HG02870 (cell line): Measurements from ENCODE around the gene AGTPBP1.

Experiments used
- ATAC-seq: cut with Tn5 transposase; IDR thresholded peaks from one replicate; pipeline ENCODE4 v1.9.1; 2021; ENCODE audit warnings: mild to moderate bottlenecking, moderate library complexity; ENCODE audit not compliant: unreplicated experiment

Gene AGTPBP1

DNA sequence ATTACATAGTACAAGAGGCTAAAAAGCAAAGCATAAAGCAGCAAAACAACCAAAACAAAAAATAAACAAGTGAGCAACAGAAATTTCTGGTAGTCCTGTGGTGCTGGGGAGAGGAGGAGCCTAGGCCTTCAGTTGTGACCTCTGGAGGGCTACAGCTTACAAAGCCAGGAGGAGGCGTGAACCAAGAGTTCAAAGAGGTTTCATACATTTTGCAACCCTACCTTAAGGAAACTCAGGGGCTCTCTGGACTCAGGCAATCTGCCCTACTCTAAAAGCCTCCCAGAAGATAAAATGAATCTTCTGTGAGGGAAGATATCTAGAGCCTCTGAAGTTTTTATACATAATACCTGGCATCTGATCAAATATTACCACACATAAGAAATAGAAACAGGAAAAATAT lies 187.4 kb downstream of the AGTPBP1 start:
- no peak for ATAC-seq

DNA sequence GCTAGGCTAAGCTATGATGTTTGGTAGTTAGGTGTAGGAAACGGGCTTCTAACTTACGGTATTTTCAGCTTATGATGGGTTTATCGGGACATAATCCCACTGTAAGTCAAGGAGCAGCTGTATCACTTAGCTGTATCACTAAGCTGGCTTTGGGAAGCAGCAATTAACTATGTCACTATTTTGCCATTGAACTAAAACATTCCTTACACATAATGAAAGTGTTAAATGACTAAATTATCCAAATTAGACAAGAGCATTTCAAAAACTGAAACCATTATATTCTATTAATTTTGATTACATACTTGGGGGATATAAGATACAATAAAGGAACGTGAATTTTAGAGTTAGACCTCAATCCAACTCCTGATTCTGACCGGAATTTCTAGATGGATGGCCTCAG lies 188.3 kb downstream of the AGTPBP1 start:
- ATAC-seq: no peak

DNA sequence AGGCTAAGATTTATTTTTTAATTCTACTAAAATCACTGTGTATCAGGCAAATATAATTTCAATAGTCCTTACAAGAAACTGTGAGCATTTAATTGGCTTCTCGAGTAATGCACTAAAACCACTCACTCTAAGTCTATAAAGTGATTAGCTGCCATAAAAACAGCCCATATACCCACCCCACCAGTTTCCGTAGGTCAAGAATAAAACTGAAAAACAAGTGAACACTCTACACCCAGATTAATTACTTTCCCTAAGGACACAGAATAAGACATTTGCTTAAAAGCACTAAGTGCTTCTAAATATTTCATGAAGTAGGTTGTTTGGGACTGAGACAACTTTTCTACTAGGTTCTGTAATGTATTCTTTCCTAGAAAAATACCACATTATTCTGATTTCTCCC lies 194.2 kb downstream of the AGTPBP1 start:
- no peak for ATAC-seq

DNA sequence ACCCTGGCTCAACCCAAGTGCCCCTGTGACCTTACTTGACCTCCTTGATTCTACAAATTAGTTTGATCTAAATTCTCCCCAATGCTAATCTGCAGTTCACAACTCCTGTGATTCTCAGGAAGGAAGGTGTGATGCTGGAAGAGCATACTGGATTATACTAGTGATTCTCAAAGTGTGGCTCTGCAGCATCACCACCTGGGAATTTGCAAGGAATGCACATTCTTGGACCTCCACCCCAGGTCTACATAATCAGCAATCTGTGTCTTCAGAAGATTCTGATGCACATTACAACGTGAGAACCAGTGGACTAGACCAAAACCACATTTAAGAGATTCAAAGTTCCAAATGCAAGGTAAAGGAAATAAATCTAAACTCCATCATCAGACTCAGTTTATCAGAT lies 198.6 kb downstream of the AGTPBP1 start:
- ATAC-seq: no peak

GRCh38 chr9:85541876-85542275 lies 199.9 kb downstream of the AGTPBP1 start:
- no peak for ATAC-seq

DNA sequence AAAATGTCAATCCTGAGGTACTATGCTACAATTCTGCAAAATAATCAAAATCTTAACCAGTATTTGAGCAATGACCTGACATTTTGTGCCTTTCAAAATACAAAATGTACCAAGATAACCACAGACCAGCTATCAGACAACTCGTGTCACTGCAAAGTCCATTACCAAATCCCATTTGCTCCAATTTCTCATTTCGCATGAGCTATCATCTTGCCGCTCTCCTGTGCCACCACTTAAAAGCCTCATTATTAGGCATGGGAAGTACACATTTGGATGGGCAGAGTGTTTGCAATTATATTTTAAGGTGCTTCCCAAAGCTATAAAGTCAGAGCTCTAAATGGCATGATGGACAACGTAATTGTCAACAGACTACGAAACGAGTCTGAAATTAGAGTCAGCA lies 205.2 kb downstream of the AGTPBP1 start:
- no peak for ATAC-seq

DNA sequence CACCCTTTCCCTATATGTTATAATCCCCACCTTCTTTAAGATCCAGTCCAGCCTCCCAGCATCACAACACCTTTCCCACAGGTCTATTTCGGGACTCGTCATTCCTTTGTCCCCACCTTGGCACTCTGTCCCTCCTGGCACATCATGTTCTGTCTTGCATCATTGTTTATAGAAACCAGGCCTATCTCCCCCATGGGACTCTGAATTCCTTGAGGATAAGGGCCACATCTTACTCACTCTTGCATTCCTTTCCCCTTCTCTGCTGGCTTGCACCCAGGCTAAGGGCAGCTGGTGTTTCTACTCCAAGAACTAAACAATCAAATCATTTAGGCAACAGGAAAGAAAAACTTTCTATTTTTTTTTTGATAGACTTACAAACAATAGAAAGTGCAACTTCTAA lies 205.7 kb downstream of the AGTPBP1 start:
- ATAC-seq: no peak

- no peak for ATAC-seq
These were observed 207.4 kb downstream of the AGTPBP1 start for GRCh38 chr9:85534340-85534739.

DNA sequence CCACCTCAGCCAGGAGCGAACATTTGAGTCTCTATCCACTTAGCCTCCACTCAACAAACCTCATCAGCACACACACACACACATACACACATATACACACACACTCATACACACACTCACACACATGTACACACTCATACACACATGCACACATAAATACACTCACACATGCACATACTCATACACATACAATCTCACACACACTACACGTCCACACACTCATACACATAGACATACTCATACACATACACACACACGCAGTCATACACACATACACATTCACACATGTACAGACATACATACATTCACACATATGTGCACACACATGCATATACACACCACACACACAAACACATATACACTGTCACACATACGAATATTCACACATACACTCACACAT lies 208.2 kb downstream of the AGTPBP1 start:
- ATAC-seq: no peak

- ATAC-seq: no peak
These were observed 211.0 kb downstream of the AGTPBP1 start for GRCh38 chr9:85530721-85531120.

- ATAC-seq: no peak
These were observed 213.1 kb downstream of the AGTPBP1 start for GRCh38 chr9:85528607-85529006.

- ATAC-seq: no peak
These were observed 213.6 kb downstream of the AGTPBP1 start for GRCh38 chr9:85528142-85528541.

DNA sequence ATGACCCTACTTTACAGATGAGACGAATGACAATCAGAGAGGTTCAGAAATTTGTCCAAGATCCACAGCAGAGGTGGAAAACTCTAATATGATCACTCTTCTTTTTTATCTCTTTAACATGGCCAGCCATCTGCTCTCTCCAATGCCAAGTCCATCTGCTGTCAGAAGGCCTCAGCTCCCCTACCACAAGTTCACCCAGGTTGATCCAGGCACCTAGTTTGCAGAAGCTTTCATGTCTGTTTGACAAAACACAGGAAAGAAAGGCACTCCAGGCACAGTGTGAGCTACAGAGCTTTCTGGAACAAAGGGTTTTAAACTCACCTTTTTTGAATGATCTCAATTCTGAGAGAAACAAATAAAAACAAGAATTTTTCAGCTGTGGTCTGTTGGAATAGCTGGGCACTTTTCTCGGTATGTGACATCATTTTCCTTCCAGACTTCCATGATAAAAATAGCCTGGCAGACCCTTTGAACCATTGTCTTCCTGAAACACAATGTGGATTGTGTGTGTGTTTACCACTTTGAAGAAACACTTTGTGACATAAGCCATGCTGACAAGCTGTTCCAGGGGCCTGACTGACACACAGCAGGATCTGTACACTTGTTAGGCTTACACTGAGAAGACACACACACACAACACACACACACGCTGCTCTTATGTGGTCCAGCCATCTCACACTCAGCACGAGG lies 214.3 kb downstream of the AGTPBP1 start:
- ATAC-seq: no peak

- no peak for ATAC-seq
These were observed 217.2 kb downstream of the AGTPBP1 start for GRCh38 chr9:85524531-85524930.

- no peak for ATAC-seq
These were observed 218.6 kb downstream of the AGTPBP1 start for GRCh38 chr9:85523202-85523601.

DNA sequence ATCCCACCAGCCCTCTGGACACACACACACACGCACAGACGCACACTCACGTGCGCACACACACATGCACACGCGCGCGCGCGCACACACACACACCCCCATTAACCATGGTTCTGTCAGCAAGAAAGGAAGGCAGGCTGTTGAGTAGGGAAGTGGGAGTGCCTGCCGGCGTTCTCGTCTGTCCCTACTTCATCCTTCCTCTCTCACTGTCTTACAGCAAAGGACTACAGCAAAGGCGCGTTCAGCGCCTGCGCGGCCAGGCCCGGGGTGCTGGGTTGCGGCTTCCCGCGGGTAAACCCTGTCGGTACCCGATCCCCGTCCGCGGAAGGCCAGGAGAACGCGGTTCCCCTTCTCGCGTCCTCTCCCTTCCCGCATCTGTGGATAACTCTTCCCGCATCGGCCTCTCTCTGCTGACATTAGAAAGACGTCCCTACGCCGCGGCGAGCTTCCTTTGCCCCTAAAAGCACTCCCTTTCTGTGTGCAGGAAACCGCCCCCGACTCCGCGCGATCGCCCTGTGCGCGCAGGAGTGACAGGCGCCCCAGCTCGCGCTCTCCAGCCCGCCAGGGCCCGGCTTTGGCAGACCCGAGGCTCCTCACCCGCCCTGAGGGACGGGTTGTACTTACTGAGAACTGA lies 219.2 kb downstream of the AGTPBP1 start:
- ATAC-seq: no peak

DNA sequence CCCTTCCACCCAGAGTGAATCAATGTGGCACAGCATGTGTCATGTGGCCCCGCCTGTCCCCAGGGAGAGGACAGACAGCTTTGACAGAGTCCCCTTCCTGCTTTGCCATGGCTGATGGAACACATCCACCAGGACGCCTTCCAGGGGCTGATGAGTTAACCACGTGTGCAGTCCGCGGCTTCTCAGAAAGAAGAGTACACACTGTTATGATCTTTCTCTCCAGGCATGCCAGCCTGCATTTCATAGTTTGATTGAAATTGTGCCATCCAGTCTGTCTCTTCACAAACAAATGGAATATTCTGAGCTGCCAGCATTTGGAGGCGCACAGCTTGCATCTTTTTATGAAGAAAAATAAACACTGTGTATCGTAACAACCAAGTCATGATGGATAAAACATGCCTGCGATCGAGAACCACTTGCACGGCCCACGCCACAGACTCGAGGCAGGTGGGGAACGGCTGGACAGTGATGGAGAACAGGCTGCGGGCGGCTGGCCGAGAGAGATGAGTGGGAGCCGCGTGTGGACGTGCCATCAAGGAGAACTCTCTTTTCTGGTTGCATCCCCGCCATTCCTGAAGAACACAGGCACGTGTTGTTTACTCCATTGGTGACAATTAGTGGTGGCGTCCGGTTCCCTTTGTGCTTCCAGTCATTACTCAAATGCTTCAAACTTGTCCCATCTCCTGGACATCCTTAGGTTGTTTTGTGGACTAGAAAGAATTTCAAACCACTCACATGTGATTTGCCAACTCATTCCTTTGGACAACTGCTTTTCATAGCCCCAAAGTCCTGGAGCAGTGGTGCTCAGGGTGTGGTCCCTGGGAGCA lies 220.2 kb downstream of the AGTPBP1 start:
- ATAC-seq: no peak

GRCh38 chr9:85516976-85517637 lies 224.6 kb downstream of the AGTPBP1 start:
- no peak for ATAC-seq

DNA sequence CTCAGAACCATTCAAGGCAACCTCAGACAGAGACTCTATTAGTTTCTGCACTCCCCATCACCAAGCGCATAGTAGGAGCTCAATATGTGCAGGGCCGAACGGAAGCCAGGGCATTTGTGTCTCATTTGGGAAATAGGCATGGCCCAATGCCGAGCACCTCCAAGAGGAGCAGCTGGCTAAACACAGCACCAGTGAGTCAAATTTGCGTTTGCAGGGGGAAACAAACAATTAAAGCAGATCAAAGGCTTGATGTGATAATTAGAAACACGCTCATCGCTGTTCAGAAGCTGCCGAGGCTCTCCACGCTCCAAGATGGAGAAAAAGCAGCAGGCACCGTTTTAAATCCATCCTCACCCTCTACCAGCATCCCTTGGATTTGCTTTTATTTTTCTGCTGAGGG lies 225.3 kb downstream of the AGTPBP1 start:
- ATAC-seq: no peak

- ATAC-seq: no peak
These were observed 226.7 kb downstream of the AGTPBP1 start for GRCh38 chr9:85515021-85515420.

GRCh38 chr9:85514256-85514655 lies 227.5 kb downstream of the AGTPBP1 start:
- no peak for ATAC-seq
